ENCODE measurements around the gene FLT1. TPM values are rescaled to one million over a fixed set of nuclear protein-coding genes. Genes with fewer than 3 reads are reported as not detected.

FLT1 gene
- total RNA-seq, 1 donor from 2014 or later = 46.0 TPM

DNA sequence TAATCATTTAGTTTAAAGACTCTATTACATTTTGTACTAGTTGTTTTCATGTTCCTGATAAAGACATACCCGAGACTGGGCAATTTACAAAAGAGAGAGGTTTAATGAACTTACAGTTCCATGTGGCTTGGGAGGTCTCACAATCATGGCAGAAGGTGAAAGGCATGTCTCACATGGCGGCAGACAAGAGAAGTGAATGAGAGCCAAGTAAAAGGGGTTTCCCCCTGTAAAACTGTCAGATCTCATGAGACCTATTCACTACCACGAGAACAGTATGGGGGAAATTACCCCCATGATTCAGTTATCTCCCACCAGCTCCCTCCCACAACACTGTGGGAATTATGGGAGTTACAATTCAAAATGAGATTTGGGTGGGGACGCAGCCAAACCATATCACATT lies 227.4 kb downstream of the FLT1 start:
- no peak for TF ChIP-seq CTCF (IDR thresholded peaks at IDR 0.05)
- Histone ChIP-seq H3K27me3 (no peaks in the 10 kb centered on the region), H3K4me3 (no peak overlapping the region), H3K27ac (no peak overlapping the region), H3K4me1 (no peaks in the 10 kb centered on the region), H3K36me3 (peaks cover 6 to 35% of the 10 kb centered on the region in 2 donors), H3K9me3 (no peaks in the 10 kb centered on the region)
- intact Hi-C loops (cut with DNase I) = no loop called here
- no peak for DNase-seq (ENCODE audit: low spot score in 2 of 2)

GRCh38 chr13:28258417-28258816 lies 236.5 kb downstream of the FLT1 start:
- no peak overlapping the region for H3K4me3 ChIP-seq
- H3K9me3 ChIP-seq = no peaks in the 10 kb centered on the region
- H3K27me3 ChIP-seq = no peaks in the 10 kb centered on the region
- no peak overlapping the region for H3K27ac ChIP-seq
- no peak for DNase-seq (ENCODE audit: low spot score in 2 of 2)
- H3K4me1 ChIP-seq = no peaks in the 10 kb centered on the region
- peaks cover 5 to 37% of the 10 kb centered on the region in 2 donors for H3K36me3 ChIP-seq
- intact Hi-C loops (cut with DNase I) = no loop called here
- no peak for TF ChIP-seq CTCF (IDR thresholded peaks at IDR 0.05)

DNA sequence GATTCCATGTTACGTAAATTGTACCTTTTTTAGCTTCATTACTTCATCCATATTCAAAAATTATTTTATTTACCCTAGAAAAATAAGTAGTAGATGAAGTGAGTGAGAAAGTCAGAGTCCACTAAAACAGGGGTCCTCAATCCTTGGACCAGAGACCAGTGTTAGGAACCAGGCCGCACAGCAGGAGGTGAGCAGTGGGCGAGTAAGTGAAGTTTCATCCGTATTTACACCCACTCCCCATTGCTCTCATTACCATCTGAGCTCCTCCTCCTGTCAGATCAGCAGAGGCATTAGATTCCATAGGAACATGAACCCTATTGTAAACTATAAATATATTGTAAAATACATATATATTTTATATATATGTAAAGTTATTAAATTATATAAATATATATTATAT lies 237.6 kb downstream of the FLT1 start:
- Histone ChIP-seq H3K4me1 (no peaks in the 10 kb centered on the region), H3K9me3 (no peaks in the 10 kb centered on the region), H3K36me3 (peaks cover 1 to 34% of the 10 kb centered on the region in 2 donors), H3K27ac (no peak overlapping the region), H3K4me3 (no peak overlapping the region), H3K27me3 (no peaks in the 10 kb centered on the region)
- intact Hi-C loops (cut with DNase I) = no loop called here
- no peak for TF ChIP-seq CTCF (IDR thresholded peaks at IDR 0.05)
- no peak for DNase-seq (ENCODE audit: low spot score in 2 of 2)

GRCh38 chr13:28252547-28252946 lies 242.4 kb downstream of the FLT1 start:
- no peak overlapping the region for H3K27ac ChIP-seq
- no peaks in the 10 kb centered on the region for H3K4me1 ChIP-seq
- DNase-seq (ENCODE audit: low spot score in 2 of 2) = no peak
- no peaks in the 10 kb centered on the region for H3K27me3 ChIP-seq
- H3K9me3 ChIP-seq = peaks cover 0 to 3% of the 10 kb centered on the region in 2 donors
- no peak overlapping the region for H3K4me3 ChIP-seq
- no peak for TF ChIP-seq CTCF (IDR thresholded peaks at IDR 0.05)
- intact Hi-C loops (cut with DNase I) = no loop called here
- H3K36me3 ChIP-seq = peaks cover 0 to 8% of the 10 kb centered on the region in 2 donors

DNA sequence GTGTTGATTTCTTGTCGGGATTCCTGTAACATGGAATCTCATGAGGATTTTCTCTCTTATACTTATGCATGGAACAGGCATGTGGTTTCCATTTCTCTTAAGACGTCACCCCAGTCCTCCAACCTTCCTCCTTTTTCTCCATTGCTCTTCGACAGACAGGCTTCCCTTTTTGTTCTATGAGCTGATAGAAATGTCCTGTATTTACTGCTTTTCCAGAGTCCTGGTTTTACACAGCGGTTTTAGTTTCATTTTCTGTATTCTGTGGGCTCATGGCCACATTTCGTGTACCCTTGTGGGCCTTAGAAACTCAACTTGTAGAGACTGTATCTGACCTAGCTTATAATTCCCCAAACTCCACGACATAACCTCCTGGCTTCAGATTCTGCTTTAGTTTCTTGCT lies 243.5 kb downstream of the FLT1 start:
- DNase-seq (ENCODE audit: low spot score in 2 of 2) = no peak
- H3K9me3 ChIP-seq = peaks cover 0 to 7% of the 10 kb centered on the region in 2 donors
- intact Hi-C loops (cut with DNase I) = no loop called here
- TF ChIP-seq CTCF (IDR thresholded peaks at IDR 0.05) = no peak
- H3K4me3 ChIP-seq = no peak overlapping the region
- no peaks in the 10 kb centered on the region for H3K27me3 ChIP-seq
- H3K36me3 ChIP-seq = peaks cover 0 to 3% of the 10 kb centered on the region in 2 donors
- no peak overlapping the region for H3K27ac ChIP-seq
- H3K4me1 ChIP-seq = no peaks in the 10 kb centered on the region

DNA sequence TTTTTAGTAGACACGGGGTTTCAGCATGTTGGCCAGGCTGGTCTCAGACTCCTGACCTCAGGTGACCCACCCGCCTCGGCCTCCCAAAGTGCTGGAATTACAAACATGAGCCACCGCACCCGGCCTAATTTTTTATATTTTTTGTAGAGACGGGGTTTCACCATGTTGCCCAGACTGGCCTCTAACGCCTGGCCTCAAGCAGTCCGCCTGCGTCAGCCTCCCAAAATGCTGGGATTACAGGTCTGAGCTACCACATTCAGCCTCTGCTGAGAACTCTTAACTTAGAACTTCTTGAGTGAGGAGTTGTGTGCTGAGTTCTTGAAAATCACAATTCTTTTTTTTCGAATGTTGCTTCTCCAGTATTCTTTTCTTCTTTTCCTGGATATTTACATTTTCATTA lies 244.4 kb downstream of the FLT1 start:
- no peak for TF ChIP-seq CTCF (IDR thresholded peaks at IDR 0.05)
- H3K9me3 ChIP-seq = peaks cover 0 to 7% of the 10 kb centered on the region in 2 donors
- no peak overlapping the region for H3K4me3 ChIP-seq
- intact Hi-C loops (cut with DNase I) = no loop called here
- no peaks in the 10 kb centered on the region for H3K27me3 ChIP-seq
- H3K27ac ChIP-seq = no peak overlapping the region
- H3K4me1 ChIP-seq = no peaks in the 10 kb centered on the region
- no peaks in the 10 kb centered on the region for H3K36me3 ChIP-seq
- no peak for DNase-seq (ENCODE audit: low spot score in 2 of 2)

Data from ascending aorta (tissue), 2 donors.